Activated CD8-positive, alpha-beta memory T cell treated with anti-CD3 and anti-CD28 coated beads for 4 hours (primary cell): Measurements from ENCODE around the gene ACTN4.
"Not testable (repeated sequence)": the region's sequence is repeated elsewhere in the genome, so short reads cannot be mapped to it uniquely, and the experiment has no call there.

Source experiments
- DNase-seq, 2 donors: peaks; one replicate each; pipeline ENCODE4 v3.0.0-alpha.2; 2020; ENCODE audit warnings: low read depth in 2 of 2

ACTN4 gene

GRCh38 chr19:38736413-38737280 lies 89.2 kb downstream of the ACTN4 start:
- DNase-seq = peak; percentile 45 to 47

GRCh38 chr19:38737281-38737865 lies 89.9 kb downstream of the ACTN4 start:
- DNase-seq = no peak

- no peak for DNase-seq
These were observed 90.7 kb downstream of the ACTN4 start for GRCh38 chr19:38737921-38738737.

GRCh38 chr19:38739440-38740256 lies 92.2 kb downstream of the ACTN4 start:
- no peak for DNase-seq

- no peak for DNase-seq
These were observed 92.8 kb downstream of the ACTN4 start for GRCh38 chr19:38740257-38740592.

- DNase-seq = no peak
These were observed 93.5 kb downstream of the ACTN4 start for GRCh38 chr19:38740932-38741331.

- DNase-seq = no peak
These were observed 94.2 kb downstream of the ACTN4 start for GRCh38 chr19:38741670-38742069.

- DNase-seq = no peak
These were observed 94.8 kb downstream of the ACTN4 start for GRCh38 chr19:38742296-38742695.

- DNase-seq = no peak
These were observed 95.5 kb downstream of the ACTN4 start for GRCh38 chr19:38742906-38743305.

- DNase-seq = no peak
These were observed 96.2 kb downstream of the ACTN4 start for GRCh38 chr19:38743394-38744297.

- no peak for DNase-seq
These were observed 96.8 kb downstream of the ACTN4 start, which contains the start of gene CAPN12 for GRCh38 chr19:38744298-38744681. Gene CAPN12 (minus strand): TSS chr19:38744474. CDS start chr19:38744165, 309 bp downstream.

- DNase-seq = no peak
These were observed 97.4 kb downstream of the ACTN4 start for GRCh38 chr19:38744874-38745273.

- no peak for DNase-seq
These were observed 97.9 kb downstream of the ACTN4 start for GRCh38 chr19:38745316-38745715.

GRCh38 chr19:38753783-38754182 lies 106.3 kb downstream of the ACTN4 start:
- not testable (repeated sequence) for DNase-seq

- DNase-seq = not testable (repeated sequence)
These were observed 106.7 kb downstream of the ACTN4 start for GRCh38 chr19:38754196-38754595.

- no peak for DNase-seq
These were observed 112.1 kb downstream of the ACTN4 start for GRCh38 chr19:38759590-38760003.

GRCh38 chr19:38760805-38761517 lies 113.5 kb downstream of the ACTN4 start:
- DNase-seq = not testable (repeated sequence)

GRCh38 chr19:38761884-38762389 lies 114.5 kb downstream of the ACTN4 start:
- not testable (repeated sequence) for DNase-seq

- no peak for DNase-seq
These were observed 116.4 kb downstream of the ACTN4 start for GRCh38 chr19:38763795-38764220.

- no peak for DNase-seq
These were observed 117.8 kb downstream of the ACTN4 start for GRCh38 chr19:38765214-38765613.
